Activated CD4-positive, alpha-beta T cell treated with anti-CD3 and anti-CD28 coated beads, Interleukin-2, amount 50 U/mL, for 4 hours (primary cell): ENCODE results near the gene TCN2.
"Not testable (repeated sequence)": the region's sequence is repeated elsewhere in the genome, so short reads cannot be mapped to it uniquely, and the experiment has no call there.

Source experiments
- DNase-seq, 2 experiments: peaks; one replicate each; pipeline ENCODE4 v3.0.0-alpha.2; 2020

Gene TCN2

GRCh38 chr22:30649430-30650007 is 42.5 kb downstream of the TCN2 start:
- DNase-seq: peak; percentile 81 to 88

GRCh38 chr22:30650508-30651116 is 43.6 kb downstream of the TCN2 start:
- DNase-seq: no peak

GRCh38 chr22:30652852-30653251 is 45.9 kb downstream of the TCN2 start:
- no peak for DNase-seq

- DNase-seq: no peak
These were observed 47.4 kb downstream of the TCN2 start for GRCh38 chr22:30654361-30654760.

GRCh38 chr22:30655532-30655931 is 48.6 kb downstream of the TCN2 start:
- no peak for DNase-seq

GRCh38 chr22:30662040-30662439 is 55.1 kb downstream of the TCN2 start:
- DNase-seq: no peak

GRCh38 chr22:30664798-30665197 is 57.8 kb downstream of the TCN2 start:
- DNase-seq: no peak

GRCh38 chr22:30665266-30665665 is 58.3 kb downstream of the TCN2 start:
- no peak for DNase-seq

- no peak for DNase-seq
These were observed 58.8 kb downstream of the TCN2 start for GRCh38 chr22:30665786-30666185.

GRCh38 chr22:30667107-30667493 is 60.1 kb downstream of the TCN2 start:
- DNase-seq: peak; percentile 13 to 18

- DNase-seq: peak; percentile 88 to 90
These were observed 60.8 kb downstream of the TCN2 start, which contains the start of gene DUSP18 for GRCh38 chr22:30667494-30668385. TSS of gene DUSP18 (minus strand) at chr22:30667875. CDS start at chr22:30664003, 3,872 bp downstream.

GRCh38 chr22:30668386-30668710 is 61.4 kb downstream of the TCN2 start:
- DNase-seq: no peak

- DNase-seq: no peak
These were observed 64.1 kb downstream of the TCN2 start for GRCh38 chr22:30671071-30671470.

GRCh38 chr22:30673136-30673535 is 66.2 kb downstream of the TCN2 start:
- DNase-seq: no peak

- DNase-seq: no peak
These were observed 67.5 kb downstream of the TCN2 start for GRCh38 chr22:30674482-30674881.

GRCh38 chr22:30675436-30675835 is 68.5 kb downstream of the TCN2 start:
- DNase-seq: no peak

GRCh38 chr22:30676565-30676964 is 69.6 kb downstream of the TCN2 start:
- DNase-seq: not testable (repeated sequence)
